Astrocyte of the cerebellum (primary cell): ENCODE results near the gene EYS.
A peak's percentile ranks its signal among the peaks of the same experiment; 100 is the strongest.

Source experiments
- DNase-seq: peaks from one replicate; pipeline ENCODE4 v3.0.0-alpha.2; 2011; ENCODE audit warnings: low read depth
- H3K4me3 ChIP-seq: 2 replicates; pipeline ENCODE4 v1.5.1; 2011; ENCODE audit warnings: mild to moderate bottlenecking, low read depth, low read length, moderate library complexity
- CTCF ChIP-seq: IDR thresholded peaks from 2 replicates; pipeline ENCODE4 v1.5.1; 2012; ENCODE audit warnings: low read length, low read depth, moderate library complexity, mild to moderate bottlenecking; ENCODE audit errors: missing control alignments
- in situ Hi-C: cut with HindIII; loops from 2 replicates; pipeline ENCODE4 v1.10.0; 2017; ENCODE audit warnings: low sequenced_read_pairs

EYS gene

DNA sequence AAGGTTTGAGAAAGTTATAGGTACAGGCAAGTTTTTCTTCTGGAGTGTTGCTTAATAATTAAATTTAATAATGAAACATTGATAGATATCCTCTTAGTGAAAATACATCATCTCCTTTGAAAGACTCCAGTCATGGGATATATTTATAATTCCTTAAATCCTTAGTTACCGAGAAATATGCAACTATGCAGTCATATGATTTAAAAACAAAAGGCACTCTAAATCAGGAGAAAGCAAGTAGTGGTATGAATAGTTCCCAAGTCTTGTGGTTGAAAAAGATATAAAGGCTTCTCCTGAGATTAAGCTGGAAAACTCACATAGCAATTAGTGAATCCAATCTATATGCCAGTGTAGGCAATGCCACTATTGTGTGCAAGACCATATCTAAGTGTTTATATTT lies 475.4 kb downstream of the EYS start:
- no peak for DNase-seq
- no peak for TF ChIP-seq CTCF
- no peak overlapping the region for H3K4me3 ChIP-seq
- in situ Hi-C loops = no loop called here

DNA sequence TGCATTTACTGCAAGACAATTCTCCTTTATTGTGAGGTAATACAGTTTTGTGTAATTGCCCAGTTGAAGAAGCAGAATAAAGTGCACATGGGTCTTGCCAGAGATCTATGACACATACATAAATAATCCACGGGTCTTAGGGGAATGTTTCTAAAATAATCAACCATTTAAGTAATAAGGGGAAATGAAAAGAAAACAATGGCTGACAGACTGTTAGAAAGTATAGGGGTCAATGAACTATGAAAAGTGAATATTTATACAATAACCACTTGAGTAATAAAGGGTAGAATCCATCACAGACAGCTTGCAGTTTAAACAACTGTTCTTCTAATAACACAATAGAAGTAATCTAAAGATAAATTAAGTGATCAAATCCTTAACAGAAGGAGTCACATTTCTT lies 477.2 kb downstream of the EYS start:
- DNase-seq = peak; percentile 26
- in situ Hi-C loops = no loop called here
- no peak for TF ChIP-seq CTCF
- H3K4me3 ChIP-seq = no peak overlapping the region

DNA sequence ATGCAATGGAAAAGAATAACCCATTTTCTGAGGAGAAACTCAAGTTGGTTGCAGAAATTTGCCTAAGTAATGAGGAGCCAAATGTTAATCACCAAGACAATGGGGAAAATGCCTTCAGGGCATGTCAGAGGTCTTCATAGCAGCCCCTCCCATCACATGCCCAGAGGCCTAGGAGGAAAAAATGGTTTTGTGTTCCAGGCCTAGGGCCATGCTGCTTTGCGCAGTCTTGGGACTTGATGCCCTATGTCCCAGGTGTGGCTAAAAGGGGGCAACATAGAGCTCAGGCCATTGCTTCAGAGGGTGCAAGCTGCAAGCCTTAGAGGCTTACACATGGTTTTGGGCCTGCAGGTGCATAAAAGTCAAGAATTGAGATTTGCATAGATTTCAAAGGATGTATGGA lies 485.9 kb downstream of the EYS start:
- no peak overlapping the region for H3K4me3 ChIP-seq
- no peak for DNase-seq
- TF ChIP-seq CTCF = no peak
- in situ Hi-C loops = no loop called here

GRCh38 chr6:65202738-65203137 lies 504.3 kb downstream of the EYS start:
- DNase-seq = no peak
- in situ Hi-C loops = no loop called here
- no peak for TF ChIP-seq CTCF
- no peak overlapping the region for H3K4me3 ChIP-seq

- in situ Hi-C loops = no loop called here
- DNase-seq = no peak
- H3K4me3 ChIP-seq = no peak overlapping the region
- TF ChIP-seq CTCF = no peak
These were observed 507.3 kb downstream of the EYS start for GRCh38 chr6:65199683-65200082.

GRCh38 chr6:65199121-65199520 lies 507.9 kb downstream of the EYS start:
- DNase-seq = peak; percentile 3
- no peak overlapping the region for H3K4me3 ChIP-seq
- TF ChIP-seq CTCF = no peak
- in situ Hi-C loops = no loop called here

DNA sequence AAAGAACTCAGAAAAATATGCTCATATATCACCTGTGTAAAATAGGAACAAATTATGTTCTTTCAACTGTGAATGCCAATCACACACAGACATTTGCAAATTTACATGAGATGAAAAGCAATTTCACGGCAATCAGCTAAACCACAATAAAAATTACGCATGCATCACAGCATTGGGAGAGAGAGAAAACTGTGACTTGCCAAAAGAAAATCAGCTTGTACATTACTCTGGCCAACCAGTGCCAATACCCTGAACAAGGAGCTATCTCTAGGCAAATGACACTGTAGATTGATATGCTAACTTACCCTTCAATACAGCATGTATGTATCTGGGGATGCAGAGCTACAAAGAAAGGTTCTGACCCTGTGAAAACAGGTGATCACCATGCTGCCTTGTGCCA lies 515.6 kb downstream of the EYS start:
- TF ChIP-seq CTCF = no peak
- H3K4me3 ChIP-seq = no peak overlapping the region
- in situ Hi-C loops = no loop called here
- DNase-seq = no peak
